GM12891 (cell line): ENCODE measurements around the gene MAPRE3.

ENCODE experiments used
- PAX5 ChIP-seq: IDR thresholded peaks from 2 replicates; pipeline ENCODE4 v1.6.1; 2011; ENCODE audit warnings: low read length, moderate library complexity, mild to moderate bottlenecking; ENCODE audit not compliant: insufficient read depth, severe bottlenecking
- POLR2A ChIP-seq: IDR thresholded peaks from 2 replicates; pipeline ENCODE4 v1.6.1; 2011; ENCODE audit warnings: low read depth, low read length, control low read depth
- POLR2AphosphoS5 ChIP-seq: IDR thresholded peaks from 2 replicates; pipeline ENCODE4 v1.6.1; 2011; ENCODE audit warnings: low read depth, low read length, control low read depth
- POU2F2 ChIP-seq: IDR thresholded peaks from 2 replicates; pipeline ENCODE4 v1.6.1; 2011; ENCODE audit warnings: low read depth, mild to moderate bottlenecking, control low read depth, low read length, moderate library complexity
- SPI1 ChIP-seq: IDR thresholded peaks from 2 replicates; pipeline ENCODE4 v1.6.1; 2011; ENCODE audit warnings: low read depth, low read length, control low read depth
- TAF1 ChIP-seq: IDR thresholded peaks from 2 replicates; pipeline ENCODE4 v1.6.1; 2011; ENCODE audit warnings: low read depth, low read length, control low read depth

- TF ChIP-seq POLR2A = no peak
- no peak for TF ChIP-seq POLR2AphosphoS5
- TF ChIP-seq PAX5 = no peak
- TF ChIP-seq TAF1 = no peak
- no peak for TF ChIP-seq SPI1
- TF ChIP-seq POU2F2 = no peak
Measured at GRCh38 chr2:26975656-26976055, 5.2 kb downstream of the MAPRE3 start.
